Activated CD4-positive, CD25-positive, alpha-beta regulatory T cell treated with anti-CD3 and anti-CD28 coated beads, Interleukin-2, amount 50 U/mL, for 16 hours (primary cell): ENCODE data around the gene TMEM242.

Source experiments
- DNase-seq: peaks from one replicate; pipeline ENCODE4 v3.0.0-alpha.2; 2020; ENCODE audit warnings: low read depth, low spot score

Gene TMEM242

GRCh38 chr6:157271911-157272310 is 51.4 kb downstream of the TMEM242 start:
- DNase-seq: no peak

- no peak for DNase-seq
Measured at GRCh38 chr6:157271441-157271840, 51.9 kb downstream of the TMEM242 start.

- DNase-seq: no peak
Measured at GRCh38 chr6:157270916-157271315, 52.4 kb downstream of the TMEM242 start.

GRCh38 chr6:157270308-157270707 is 53.0 kb downstream of the TMEM242 start:
- no peak for DNase-seq

- no peak for DNase-seq
Measured at GRCh38 chr6:157269261-157269794, 54.0 kb downstream of the TMEM242 start.

- no peak for DNase-seq
Measured at GRCh38 chr6:157268835-157269234, 54.5 kb downstream of the TMEM242 start.

GRCh38 chr6:157268396-157268795 is 54.9 kb downstream of the TMEM242 start:
- DNase-seq: no peak

GRCh38 chr6:157267654-157268053 is 55.7 kb downstream of the TMEM242 start:
- DNase-seq: no peak

- no peak for DNase-seq
Measured at GRCh38 chr6:157267109-157267611, 56.2 kb downstream of the TMEM242 start.

- no peak for DNase-seq
Measured at GRCh38 chr6:157266274-157267101, 56.8 kb downstream of the TMEM242 start.

GRCh38 chr6:157265635-157266034 is 57.7 kb downstream of the TMEM242 start:
- no peak for DNase-seq

GRCh38 chr6:157265186-157265585 is 58.1 kb downstream of the TMEM242 start:
- DNase-seq: no peak

- no peak for DNase-seq
Measured at GRCh38 chr6:157264701-157265100, 58.6 kb downstream of the TMEM242 start.

- no peak for DNase-seq
Measured at GRCh38 chr6:157263881-157264397, 59.4 kb downstream of the TMEM242 start.

GRCh38 chr6:157263146-157263545 is 60.2 kb downstream of the TMEM242 start:
- no peak for DNase-seq

- no peak for DNase-seq
Measured at GRCh38 chr6:157261606-157262005, 61.7 kb downstream of the TMEM242 start.

- DNase-seq: no peak
Measured at GRCh38 chr6:157260735-157261410, 62.4 kb downstream of the TMEM242 start.

GRCh38 chr6:157259443-157259842 is 63.9 kb downstream of the TMEM242 start:
- no peak for DNase-seq

GRCh38 chr6:157258878-157259277 is 64.4 kb downstream of the TMEM242 start:
- DNase-seq: no peak

GRCh38 chr6:157255079-157255478 is 68.2 kb downstream of the TMEM242 start:
- no peak for DNase-seq

GRCh38 chr6:157254538-157254937 is 68.8 kb downstream of the TMEM242 start:
- DNase-seq: no peak

- no peak for DNase-seq
Measured at GRCh38 chr6:157253699-157254098, 69.6 kb downstream of the TMEM242 start.
